GM21576 (cell line): ENCODE measurements around the gene AP5S1.

Source experiments
- ATAC-seq: cut with Tn5 transposase; IDR thresholded peaks from one replicate; pipeline ENCODE4 v1.9.1; 2021; ENCODE audit warnings: mild to moderate bottlenecking, moderate library complexity; ENCODE audit not compliant: unreplicated experiment

The AP5S1 gene, protein sequence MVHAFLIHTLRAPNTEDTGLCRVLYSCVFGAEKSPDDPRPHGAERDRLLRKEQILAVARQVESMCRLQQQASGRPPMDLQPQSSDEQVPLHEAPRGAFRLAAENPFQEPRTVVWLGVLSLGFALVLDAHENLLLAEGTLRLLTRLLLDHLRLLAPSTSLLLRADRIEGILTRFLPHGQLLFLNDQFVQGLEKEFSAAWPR

DNA sequence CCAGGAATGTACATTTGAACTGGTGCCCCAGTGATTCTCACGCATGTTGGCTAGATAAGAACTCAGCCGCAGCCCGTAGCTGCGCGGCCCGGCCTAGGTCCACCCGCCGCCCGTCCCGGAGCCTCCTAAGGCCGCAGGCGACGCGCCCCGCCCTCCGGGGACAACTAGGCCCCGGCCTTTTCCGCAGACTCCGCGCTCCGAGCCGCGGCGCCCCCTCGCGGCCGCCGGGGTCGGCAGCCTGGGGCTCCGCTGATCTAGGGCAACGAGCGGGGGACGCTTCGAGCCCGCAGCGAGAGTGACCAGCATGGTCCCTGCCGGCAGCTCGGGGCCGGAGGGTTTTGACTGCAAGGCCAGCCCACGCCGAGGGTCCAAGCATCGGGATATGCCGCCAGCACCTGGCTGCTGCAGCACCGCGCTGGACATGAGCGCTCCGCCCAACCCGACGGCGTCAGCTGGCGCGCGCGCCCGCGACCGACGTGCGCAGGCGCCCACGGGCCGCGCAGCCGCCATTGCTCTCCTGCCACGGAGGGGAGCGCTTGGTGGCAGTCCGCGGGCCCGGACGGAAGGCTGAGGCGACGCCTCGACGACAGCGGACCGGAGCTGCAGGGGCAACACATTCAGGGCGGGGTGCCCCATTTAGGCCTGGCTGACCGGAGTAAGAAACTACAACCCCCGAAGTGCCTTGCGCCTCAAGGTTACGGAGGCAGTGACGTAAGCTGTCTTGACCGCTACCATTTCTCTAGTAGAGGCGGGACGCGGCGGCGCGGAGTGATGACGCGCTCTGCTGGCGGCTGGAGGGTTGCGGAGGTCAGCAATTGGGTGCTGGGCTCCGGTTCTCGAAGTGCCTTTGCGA is at the start of gene AP5S1:
Gene AP5S1 (plus strand): TSS at position 500 of the 853 bp plus-strand sequence. CDS start 1,571 bp downstream, outside the sequence.
- peak; percentile 75 for ATAC-seq

DNA sequence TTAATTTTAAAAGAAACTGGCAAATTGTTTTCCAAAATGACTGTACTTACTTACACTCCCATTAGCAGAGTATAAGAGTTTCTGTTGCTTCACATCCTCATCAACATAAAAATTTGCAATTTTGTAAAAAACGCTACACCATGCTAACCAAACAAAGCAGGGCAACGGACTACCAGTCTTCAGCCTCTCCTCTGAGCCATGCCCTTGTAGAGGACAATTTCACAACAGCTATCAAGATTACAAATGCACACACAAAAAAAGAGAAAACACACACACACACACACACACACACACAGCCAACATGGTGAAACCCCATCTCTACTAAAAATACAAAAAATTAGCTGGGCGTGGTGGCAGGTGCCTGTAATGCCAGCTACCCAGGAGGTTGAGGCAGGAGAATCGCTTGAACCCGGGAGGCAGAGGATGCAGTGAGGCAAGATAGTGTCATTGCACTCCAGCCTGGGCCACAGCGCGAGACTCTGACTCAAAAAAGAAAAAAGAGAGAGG is 48.7 kb upstream of the AP5S1 start:
- no peak for ATAC-seq

DNA sequence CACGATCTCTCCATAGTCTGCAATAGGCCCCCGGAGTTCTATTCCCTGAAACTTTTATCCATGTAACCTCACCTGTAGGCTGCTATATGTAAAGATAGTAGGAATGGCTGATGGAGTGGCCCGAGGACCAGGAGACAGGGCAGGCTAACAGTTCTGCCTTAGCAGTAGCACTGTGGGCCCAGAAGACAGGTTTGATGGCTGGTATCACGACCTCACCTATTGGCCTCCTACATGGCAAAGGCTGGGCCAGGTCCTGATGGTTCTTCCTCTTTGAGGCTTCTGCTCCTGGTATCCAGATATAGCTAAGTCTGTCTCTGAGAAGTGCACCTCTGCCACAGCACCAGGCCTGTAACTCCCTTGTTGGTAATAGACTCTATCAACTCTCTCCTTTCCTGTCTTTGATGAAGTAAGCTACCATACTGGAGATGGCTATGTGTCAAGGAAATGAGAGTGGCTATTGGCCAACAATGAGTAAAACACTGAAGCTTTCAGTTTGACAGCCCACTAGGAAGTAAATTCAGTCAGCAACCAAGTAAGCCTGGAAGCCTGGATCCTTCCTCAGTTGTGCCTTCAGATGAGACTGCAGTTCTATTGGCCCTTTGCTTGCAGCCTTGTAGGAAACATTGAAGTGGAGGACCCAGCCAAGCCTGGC is 44.8 kb upstream of the AP5S1 start:
- ATAC-seq = no peak

DNA sequence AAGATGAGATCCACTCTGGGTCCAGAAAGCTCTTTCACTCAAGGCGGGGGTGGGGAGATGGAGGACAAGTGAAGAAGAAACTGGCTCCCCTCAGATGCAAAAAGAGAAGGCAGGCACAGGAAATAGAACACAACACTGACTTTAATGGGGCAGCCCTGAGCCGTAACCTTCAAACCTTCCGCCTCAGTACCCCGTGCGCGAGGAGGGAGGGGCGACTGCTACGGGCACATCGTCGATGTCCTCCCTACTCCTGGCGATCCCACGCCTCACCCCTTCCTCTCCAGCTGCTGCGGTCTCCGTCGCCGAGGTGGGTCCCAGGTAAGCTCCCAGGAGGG is 43.0 kb upstream of the AP5S1 start:
- no peak for ATAC-seq

DNA sequence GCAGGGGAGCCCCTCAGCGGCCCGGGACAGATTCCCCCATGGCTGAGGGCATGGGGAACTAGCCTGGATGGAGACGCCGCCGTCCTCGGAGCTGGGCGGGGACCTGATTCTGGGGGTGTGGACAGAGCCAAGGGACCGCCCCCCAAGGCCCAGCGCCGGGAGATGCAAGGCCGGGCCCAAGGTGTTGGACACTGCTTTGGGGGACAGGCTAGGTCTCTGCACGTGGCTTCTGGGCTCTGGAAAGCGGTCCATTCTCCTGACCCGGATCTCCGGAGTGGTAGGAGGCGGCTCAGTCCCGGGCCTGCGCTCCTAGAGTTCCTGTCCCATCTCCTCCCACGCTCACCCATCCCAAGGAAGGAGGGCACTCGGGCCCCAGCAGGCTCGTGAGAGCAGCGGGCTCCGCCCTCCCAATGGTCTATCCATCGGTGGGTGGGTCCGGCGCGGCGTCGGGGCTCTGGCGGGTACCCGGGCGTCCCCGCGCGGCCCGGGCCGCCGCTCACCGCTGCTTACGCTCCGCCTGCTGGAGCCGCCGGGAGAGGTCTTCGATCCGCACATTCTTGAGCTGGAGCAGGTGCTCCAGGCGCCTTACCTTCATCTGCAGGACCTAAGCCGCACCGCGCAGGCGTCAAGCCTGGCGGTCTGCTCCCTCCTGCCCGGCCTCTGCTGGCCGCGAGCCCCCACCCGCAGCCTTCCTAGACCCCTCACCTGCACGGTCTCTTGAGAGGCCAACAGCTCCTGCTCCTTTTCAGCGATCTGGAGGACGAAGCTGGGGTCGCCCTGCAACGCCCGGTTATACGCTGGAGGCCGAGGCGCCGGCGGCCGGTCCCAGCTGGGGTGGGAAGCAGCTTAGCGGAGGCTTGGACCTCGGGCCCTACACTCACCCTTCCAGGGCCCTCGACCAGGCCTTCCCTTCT is 42.4 kb upstream of the AP5S1 start:
- ATAC-seq = no peak

DNA sequence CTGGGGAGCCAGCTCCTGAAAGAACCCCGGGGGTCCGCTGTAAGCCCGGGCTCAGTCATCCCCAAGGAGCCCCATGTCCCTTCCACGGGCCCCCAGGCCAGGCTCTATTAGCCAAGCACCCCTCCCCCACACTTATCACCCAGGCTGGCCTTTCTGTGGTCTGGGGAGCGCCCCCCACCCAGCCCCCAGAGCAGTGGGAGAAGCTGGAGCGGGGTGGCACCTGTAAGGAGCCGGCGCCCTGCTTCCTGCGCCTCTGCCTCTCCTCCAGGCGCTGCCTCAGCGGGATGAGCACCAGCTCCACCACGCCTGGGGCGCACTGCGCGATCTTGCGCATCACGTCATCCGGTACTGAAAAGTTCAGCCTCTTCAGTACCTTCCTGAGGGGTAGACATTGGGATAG is 41.4 kb upstream of the AP5S1 start:
- ATAC-seq = no peak

DNA sequence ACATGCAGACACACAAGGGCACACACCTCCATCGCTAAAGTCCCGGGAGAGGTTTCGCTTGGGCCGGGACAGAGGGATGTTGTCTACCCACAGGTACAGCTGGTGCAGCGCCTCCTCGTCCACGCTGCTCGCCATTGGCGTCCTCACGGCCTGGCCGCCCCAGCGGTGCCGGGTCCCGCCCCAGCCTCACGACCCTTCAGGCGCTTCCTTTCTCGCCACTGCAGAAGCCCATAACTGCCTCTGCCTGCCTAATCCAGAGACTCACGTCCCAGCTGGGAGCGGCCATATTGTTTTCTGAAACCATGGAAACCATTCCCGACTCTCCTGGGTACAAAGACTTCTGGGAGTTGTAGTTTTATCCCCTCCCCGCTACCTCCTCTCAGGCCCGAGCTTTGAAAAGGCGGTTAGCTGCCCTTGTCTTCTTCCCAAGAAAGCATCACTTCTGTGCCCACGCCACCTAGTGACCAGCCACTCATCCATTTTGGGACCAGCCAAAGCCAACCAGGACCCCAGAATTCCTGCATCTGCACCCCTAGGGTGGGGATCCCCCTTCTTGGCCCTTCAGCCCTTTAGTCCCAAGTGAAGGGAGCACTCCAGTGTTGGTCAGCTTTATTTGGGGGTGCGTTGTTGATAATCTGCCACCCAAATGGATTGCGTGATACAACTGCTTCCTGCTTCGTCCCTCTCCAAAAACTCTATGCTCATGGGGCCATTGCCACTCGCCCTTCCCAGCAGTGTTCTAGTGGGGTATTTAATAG is 39.0 kb upstream of the AP5S1 start, which contains the start of gene SPEF1:
Gene SPEF1 (minus strand): TSS at position 296 of the 758 bp plus-strand sequence. CDS start 161 bp downstream, at position 135.
- peak; percentile 56 for ATAC-seq

DNA sequence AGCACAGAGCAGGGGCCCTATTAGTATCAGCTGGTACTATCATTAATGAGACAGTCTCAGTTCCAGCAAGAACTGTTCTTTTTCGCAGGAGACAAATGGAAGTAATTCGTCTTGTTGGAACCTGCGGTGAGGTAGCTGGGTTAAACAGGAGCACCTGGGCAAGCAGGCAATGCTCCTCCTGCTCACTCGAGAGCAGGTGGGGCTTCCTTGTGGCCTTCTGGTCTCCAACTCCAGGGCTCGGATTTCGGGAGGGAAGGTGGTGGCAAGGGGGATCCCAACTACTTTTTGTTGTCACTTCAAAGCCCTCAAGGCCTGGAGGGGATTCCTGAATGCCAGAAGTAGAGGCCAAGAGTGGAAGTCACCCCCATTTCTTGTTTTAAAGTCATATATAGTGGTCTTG is 37.8 kb upstream of the AP5S1 start:
- ATAC-seq = no peak

DNA sequence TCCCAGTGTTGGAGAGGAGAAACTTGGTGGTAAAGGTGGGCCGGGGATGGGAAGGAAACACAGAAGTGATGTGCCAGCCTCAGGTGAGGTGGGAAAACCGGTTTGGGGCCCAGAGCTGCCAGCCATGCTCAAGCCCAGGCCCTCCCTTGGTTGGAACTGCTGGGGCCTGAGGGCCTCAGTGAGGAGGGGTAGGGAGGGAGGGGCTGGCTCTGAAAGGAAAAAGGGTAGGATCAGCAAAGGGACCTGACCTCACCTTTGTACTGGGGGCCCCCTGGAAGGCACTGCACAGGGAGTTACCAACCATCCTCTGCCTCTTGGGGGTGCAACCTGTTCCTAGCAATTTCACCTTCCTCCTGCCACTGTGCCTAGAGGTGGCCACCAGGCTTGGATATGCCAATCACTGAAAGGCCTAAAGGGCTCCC is 37.3 kb upstream of the AP5S1 start:
- ATAC-seq = no peak

DNA sequence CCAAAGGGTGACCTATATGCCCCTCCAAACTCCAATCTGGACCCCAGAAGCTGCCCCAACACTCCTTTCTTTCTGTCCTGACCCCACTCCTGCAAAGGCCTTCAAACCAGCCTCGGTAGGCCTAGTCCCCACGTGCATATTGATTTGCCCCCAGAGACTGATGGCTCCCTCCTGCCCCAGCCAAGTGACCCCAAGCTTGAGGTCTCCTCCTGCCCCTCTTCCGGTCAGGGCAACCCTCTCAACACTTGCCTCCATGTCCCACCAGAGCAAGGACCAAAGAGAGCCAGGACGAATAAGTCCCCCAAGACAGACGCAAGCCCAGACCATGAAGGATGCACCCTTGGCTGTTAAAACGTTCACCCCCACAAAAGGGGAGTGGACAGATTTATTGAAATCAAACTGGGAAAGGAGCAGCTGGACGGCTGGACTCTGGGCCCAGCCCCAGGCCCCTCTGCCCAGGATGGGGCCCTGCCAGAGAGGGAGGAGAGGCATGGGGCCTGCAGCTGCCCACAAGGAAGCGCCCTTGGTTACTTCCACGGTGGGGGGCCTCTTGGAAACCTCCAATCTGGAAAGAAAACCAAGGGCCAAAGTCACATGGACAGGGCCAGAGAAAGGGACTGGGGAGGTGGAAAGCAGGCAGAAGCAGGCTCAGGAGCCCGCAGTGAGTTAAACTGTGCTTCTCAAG is 36.7 kb upstream of the AP5S1 start:
- no peak for ATAC-seq

DNA sequence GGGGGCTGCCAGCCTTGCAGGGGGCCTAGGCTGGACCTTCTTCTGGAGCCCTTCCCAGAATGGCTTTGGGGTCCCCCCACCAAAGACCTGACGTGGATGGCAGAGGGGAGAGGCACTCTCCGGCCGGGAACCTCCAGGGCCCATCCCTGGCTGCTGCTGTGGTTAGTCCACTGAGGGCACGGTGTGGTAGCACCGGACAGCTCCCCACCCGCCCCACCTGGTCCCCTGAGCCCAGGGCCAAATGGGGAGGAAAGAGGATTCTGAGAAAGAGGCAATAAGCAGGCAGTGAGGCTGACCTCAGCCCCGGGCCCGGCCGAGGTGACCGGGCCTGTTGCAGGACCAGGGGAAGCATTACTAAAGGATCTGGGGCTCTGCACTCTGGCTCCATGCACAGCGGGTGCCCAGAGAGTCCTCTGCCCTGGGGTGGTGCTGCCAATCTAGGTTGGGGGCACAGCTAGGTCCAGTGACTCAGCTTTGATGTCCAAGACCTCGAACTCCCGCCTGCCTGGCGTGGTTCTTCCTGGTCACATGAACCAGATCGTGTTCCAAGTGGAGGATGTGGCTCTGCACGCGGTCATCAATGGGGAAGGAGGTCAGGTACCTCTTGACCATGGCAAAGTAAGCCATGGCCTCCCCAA is 36.0 kb upstream of the AP5S1 start:
- no peak for ATAC-seq

DNA sequence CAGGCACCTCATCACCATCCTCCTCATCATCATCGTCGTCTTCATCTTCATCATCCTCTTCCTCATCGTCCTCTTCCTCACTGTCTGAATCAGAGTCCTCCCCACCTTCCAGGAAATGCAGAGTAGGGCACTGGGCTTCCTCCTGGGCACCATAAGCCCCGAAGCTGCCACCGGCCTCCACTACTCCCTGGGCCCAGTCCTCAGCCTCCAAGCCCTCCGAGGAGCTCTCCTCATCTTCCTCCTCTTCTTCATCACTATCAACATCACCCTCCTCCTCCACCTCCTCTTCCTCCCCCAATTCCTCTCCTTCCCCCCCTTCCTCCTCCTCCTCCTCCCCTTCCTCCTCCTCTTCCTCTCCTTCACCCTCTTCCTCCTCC is 35.5 kb upstream of the AP5S1 start:
- ATAC-seq = no peak

DNA sequence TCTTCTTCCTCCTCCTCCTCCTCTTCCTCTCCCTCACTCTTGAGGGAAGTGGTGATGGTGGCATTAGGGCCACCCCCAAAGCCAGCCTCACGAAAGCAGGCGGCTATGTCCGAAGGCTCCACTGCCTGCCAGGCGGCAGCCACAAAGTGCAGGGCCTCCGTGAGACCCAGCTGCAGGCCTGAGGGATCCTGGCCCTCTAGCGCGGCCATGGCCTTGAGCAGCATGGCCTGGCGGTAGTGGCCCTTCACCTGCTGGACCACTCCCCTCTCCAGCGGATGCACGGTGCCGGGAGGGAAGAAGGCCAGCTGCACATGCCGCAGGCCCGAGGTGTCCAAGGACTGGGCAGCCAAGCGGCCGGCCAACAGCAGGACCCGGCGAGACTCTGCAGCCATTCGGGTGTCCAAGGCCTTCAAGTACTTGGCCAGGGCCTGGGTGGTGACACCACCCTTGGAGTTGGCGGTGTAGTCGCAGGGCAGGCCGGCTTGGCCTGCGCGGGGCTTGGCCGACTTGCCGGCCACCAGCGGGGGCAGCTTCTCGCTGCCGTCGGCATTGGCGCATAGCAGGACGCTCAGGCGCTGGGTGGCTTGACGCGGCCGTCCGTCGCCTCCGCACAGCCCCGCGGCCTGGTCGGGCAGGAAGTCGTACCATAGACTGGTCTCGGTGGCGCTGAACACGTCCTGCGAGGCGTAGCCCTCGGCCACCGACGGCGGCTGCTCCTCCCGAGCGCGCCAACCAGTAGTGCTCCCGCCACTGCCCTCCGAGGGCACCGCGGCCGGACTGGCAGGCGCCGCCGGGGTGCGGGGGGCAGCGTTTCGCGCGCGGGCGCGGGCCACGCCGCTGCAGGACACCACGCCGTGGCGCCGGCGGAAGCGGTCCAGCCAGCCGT is 34.9 kb upstream of the AP5S1 start:
- ATAC-seq = no peak

DNA sequence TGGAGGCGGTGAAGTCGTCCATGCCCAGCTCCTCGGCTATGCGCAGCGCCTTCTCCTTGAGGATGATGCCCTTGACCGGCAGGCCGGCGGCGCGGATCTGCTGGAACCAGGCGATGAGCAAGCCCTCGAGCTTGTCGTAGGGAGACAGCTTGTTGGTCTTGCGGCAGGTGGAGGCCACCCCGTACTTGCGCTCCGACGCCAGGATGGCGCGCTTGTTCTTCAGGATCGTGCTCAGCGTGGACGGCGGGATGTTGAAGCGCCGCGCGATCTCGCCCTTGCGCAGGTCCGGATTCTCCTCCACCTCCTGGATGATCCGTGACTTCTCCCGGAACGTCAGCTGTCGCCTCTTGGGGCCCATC is 34.2 kb upstream of the AP5S1 start:
- ATAC-seq = no peak

DNA sequence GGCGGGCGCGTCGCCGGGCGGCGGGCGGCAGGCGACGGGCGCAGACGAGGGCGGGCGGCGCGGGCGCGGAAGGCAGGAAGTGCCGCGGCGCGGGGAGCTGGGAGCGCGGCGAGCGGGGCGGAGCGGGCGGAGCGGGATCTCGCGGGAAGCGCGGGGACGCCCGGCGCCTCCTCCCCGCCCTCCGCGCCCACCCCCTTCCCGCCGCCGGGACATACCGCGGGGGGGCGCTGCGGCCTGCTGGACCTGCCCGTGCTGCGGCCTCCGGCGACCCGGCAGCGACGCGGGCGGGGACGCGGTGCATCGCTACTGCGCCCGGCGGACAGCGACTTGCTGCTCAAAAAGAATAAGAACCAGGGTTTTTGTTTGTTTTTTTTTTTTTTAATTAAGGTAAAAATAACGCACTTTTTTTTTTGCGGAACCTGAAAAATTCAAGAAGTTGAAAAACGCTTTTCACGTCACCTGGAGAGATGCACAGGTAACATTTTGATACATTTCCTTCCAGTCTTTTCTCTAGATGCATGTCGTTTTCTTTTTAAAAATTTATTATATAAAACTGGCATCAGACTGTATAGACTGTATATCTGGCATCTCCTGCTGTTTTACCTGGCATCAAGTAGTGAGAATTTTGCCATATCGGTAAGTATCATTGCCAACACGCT is 33.6 kb upstream of the AP5S1 start, which contains the start of gene CENPB:
Gene CENPB (minus strand): TSS at position 76 of the 659 bp plus-strand sequence. CDS start 257 bp downstream, outside the sequence.
- peak; percentile 80 for ATAC-seq

DNA sequence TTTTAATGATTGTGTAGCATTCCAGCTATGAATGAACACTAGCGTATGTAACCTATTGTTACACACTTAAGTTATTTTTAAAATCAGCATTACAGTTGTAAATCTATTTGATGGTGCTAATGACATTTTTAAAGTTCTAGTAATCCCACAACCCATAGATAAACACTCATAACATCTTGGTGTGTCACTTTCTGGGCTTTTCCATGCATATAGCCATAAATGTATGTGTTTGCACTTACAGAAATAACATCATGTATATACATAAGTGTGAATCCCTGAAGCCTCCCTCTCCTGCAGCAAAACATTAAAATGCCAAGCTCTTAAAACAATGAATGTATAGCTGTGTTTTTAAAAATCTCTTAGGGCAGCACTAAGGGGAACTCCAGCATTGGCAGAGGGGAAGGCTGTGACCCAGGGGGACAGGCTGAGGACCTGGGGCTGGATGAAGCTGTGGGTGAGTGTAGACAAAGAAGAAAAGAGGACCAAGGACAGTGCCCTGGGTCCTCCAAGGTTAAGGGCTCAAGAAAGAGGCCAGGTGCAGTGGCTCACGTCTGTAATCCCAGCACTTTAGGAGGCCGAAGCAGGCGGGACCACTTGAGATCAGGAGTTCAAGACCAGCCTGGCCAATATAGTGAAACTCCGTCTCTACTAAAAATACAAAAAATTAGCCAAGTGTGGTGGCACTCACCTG is 32.9 kb upstream of the AP5S1 start:
- ATAC-seq = no peak

DNA sequence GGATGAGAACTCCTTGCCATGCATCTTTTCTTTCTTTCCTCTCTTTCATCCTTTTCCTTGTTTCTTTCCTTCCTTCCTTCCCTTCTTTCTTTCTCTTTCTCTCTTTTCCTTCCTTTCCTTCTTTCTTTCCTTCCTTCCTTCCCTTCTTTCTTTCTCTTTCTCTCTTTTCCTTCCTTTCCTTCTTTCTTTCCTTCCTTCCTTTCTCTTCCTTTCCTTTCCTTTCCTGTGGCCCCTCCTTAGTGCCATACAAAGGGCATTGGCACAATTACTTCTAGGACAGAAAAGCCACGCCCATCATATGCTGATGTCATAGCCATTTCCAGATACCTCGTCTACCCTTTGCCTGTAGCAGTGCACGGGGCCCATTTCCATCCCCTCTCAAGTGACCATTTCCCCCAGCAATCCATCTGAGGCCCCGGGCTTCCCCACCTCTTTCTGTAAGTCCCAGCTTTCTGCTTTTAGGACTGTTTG is 31.6 kb upstream of the AP5S1 start:
- no peak for ATAC-seq
